Testis (tissue), 3 donors: ENCODE data around the gene PLA2G3. TPM values are rescaled to one million over a fixed set of nuclear protein-coding genes. Genes with fewer than 3 reads are reported as not detected.

ENCODE experiments used
- DNase-seq: peaks from one replicate; pipeline ENCODE4 v3.0.0-alpha.2; 2019
- H3K27ac ChIP-seq, 2 donors: fragments of 200-600 bp; sonication (generic); one replicate each; pipeline ENCODE4 v1.5.1; 2019
- H3K27me3 ChIP-seq: fragments of 200-600 bp; sonication (generic); one replicate; pipeline ENCODE4 v1.5.1; 2019
- H3K36me3 ChIP-seq: fragments of 200-600 bp; sonication (generic); one replicate; pipeline ENCODE4 v1.5.1; 2017; ENCODE audit warnings: low read depth; ENCODE audit errors: missing control alignments
- H3K4me1 ChIP-seq: fragments of 200-600 bp; sonication (generic); one replicate; pipeline ENCODE4 v1.5.1; 2019
- H3K4me3 ChIP-seq, 2 donors: fragments of 200-600 bp; sonication (generic); one replicate each; pipeline ENCODE4 v1.5.1; 2017 to 2019
- H3K9me3 ChIP-seq: fragments of 200-600 bp; sonication (generic); one replicate; pipeline ENCODE4 v1.5.1; 2017
- CTCF ChIP-seq, 3 experiments: fragments of 450-650 bp in 2 of 3; fragments of 200-600 bp in 1 of 3; sonication (generic) in 1 of 3; IDR thresholded peaks; one replicate each; pipeline ENCODE4 v1.5.1; 2016 to 2019; ENCODE audit warnings: antibody characterized with exemption in 3 of 3, mild to moderate bottlenecking in 2 of 3, moderate library complexity in 1 of 3
- POLR2A ChIP-seq: fragments of 450-650 bp; IDR thresholded peaks from one replicate; pipeline ENCODE4 v1.6.1; 2017; ENCODE audit warnings: antibody characterized with exemption, mild to moderate bottlenecking, moderate library complexity
- WGBS, 2 donors: methylation state at CpG; one replicate each; pipeline ENCODE4 v1.1.5; 2018; 5-methylcytosine and 5-hydroxymethylcytosine counted together
- intact Hi-C: fragments of 100-400 bp; cut with DNase I; formaldehyde crosslinking; loops from one replicate; pipeline ENCODE4 v1.15.1; 2023; ENCODE audit warnings: low total_unique reads
- polyA plus RNA-seq: library from polyadenylated mRNA; stranded (reverse); fragments of 350-450 nt; fragmentation: Illumina TruSeq; extraction: RNeasy Lipid Tissue Mini Kit (QIAGEN cat#74804); gene quantifications from one replicate; pipeline ENCODE4 v1.2.3, GENCODE V29; 2014; ENCODE audit warnings: low read depth, low replicate concordance; ENCODE audit not compliant: insufficient read depth
- total RNA-seq, 2 donors: library from RNA; depleted of rRNA; stranded (reverse); fragments of >200 nt; gene quantifications; one replicate each; pipeline ENCODE4 v1.2.3, GENCODE V29; 2016

Gene PLA2G3
- total and polyA plus RNA-seq, 3 donors from 2014 or later: 0.44 to 0.68 (median 0.55) TPM

GRCh38 chr22:31102441-31103081 lies 37.7 kb downstream of the PLA2G3 start:
- Histone ChIP-seq H3K27me3 (no peaks in the 10 kb centered on the region), H3K27ac (peak overlapping the region in 1 of 2 donors; percentile 10), H3K4me3 (no peak overlapping the region), H3K4me1 (no peaks in the 10 kb centered on the region), H3K9me3 (no peaks in the 10 kb centered on the region), H3K36me3 (no peaks in the 10 kb centered on the region)
- no peak for TF ChIP-seq CTCF (IDR thresholded peaks at IDR 0.05)
- no peak for TF ChIP-seq POLR2A
- intact Hi-C loops: no loop called here
- no peak for DNase-seq
- 82 to 86% methylated on average over 7 to 8 of the region's 8 CpGs for WGBS, 2 donors

GRCh38 chr22:31100762-31101525 lies 39.4 kb downstream of the PLA2G3 start:
- TF ChIP-seq CTCF (IDR thresholded peaks at IDR 0.05) (no peak), POLR2A (no peak)
- H3K36me3 ChIP-seq: no peaks in the 10 kb centered on the region
- no peak overlapping the region for H3K4me3 ChIP-seq
- H3K27ac ChIP-seq: no peak overlapping the region
- no peaks in the 10 kb centered on the region for H3K9me3 ChIP-seq
- H3K27me3 ChIP-seq: no peaks in the 10 kb centered on the region
- H3K4me1 ChIP-seq: no peaks in the 10 kb centered on the region
- intact Hi-C loops: no loop called here
- WGBS, 2 donors: 93 to 94% methylated on average over 15 to 18 of the region's 18 CpGs
- no peak for DNase-seq

- no peak overlapping the region for H3K4me3 ChIP-seq
- WGBS, 2 donors: 92 to 95% methylated on average over 24 to 34 of the region's 34 CpGs
- no peaks in the 10 kb centered on the region for H3K36me3 ChIP-seq
- no peak for DNase-seq
- TF ChIP-seq CTCF (IDR thresholded peaks at IDR 0.05) (no peak), POLR2A (no peak)
- H3K27ac ChIP-seq: no peak overlapping the region
- H3K9me3 ChIP-seq: no peaks in the 10 kb centered on the region
- intact Hi-C loops: loop anchor here (10.0 kb wide), 1 partner anchor 45 kb away; the partner anchor contains the start of gene PLA2G3
- no peaks in the 10 kb centered on the region for H3K4me1 ChIP-seq
- H3K27me3 ChIP-seq: no peaks in the 10 kb centered on the region
Observed at GRCh38 chr22:31099841-31100761, 40.2 kb downstream of the PLA2G3 start.

- Histone ChIP-seq H3K36me3 (no peaks in the 10 kb centered on the region), H3K4me1 (no peaks in the 10 kb centered on the region), H3K27me3 (no peaks in the 10 kb centered on the region), H3K9me3 (no peaks in the 10 kb centered on the region), H3K4me3 (no peak overlapping the region), H3K27ac (no peak overlapping the region)
- 73 to 82% methylated on average over 5 to 6 of the region's 6 CpGs for WGBS, 2 donors
- intact Hi-C loops: loop anchor here (10.0 kb wide), 1 partner anchor 45 kb away; the partner anchor contains the start of gene PLA2G3
- no peak for DNase-seq
- TF ChIP-seq CTCF (IDR thresholded peaks at IDR 0.05): no peak
- TF ChIP-seq POLR2A: no peak
Observed at GRCh38 chr22:31099386-31099785, 40.9 kb downstream of the PLA2G3 start.
